Muscle layer of duodenum (tissue), 2 donors: ENCODE measurements around the gene NTM.
"Not testable (repeated sequence)": the region's sequence is repeated elsewhere in the genome, so short reads cannot be mapped to it uniquely, and the experiment has no call there.

Experiments used
- H3K27ac ChIP-seq: one replicate; pipeline ENCODE4 v1.7.0; 2013; ENCODE audit warnings: mild to moderate bottlenecking, low read length
- H3K27me3 ChIP-seq: one replicate; pipeline ENCODE4 v1.7.0; 2013; ENCODE audit warnings: low read depth, mild to moderate bottlenecking, control low read depth, low read length
- H3K36me3 ChIP-seq, 2 donors: one replicate each; pipeline ENCODE4 v1.7.0; 2013; ENCODE audit warnings: low read length in 2 of 2, control low read depth in 1 of 2, mild to moderate bottlenecking in 1 of 2; ENCODE audit not compliant: insufficient read depth in 2 of 2, control insufficient read depth in 1 of 2
- H3K4me1 ChIP-seq, 2 donors: one replicate each; pipeline ENCODE4 v1.7.0; 2013; ENCODE audit warnings: low read length in 2 of 2, mild to moderate bottlenecking in 2 of 2, control low read depth in 1 of 2, moderate library complexity in 1 of 2; ENCODE audit not compliant: insufficient read depth in 2 of 2, control insufficient read depth in 1 of 2
- H3K4me3 ChIP-seq, 2 donors: one replicate each; pipeline ENCODE4 v1.7.0; 2013; ENCODE audit warnings: low read length in 2 of 2, low read depth in 1 of 2, mild to moderate bottlenecking in 1 of 2
- H3K9me3 ChIP-seq, 2 donors: one replicate each; pipeline ENCODE4 v1.7.0; 2013; ENCODE audit warnings: low read length in 2 of 2, control low read depth in 1 of 2, mild to moderate bottlenecking in 1 of 2; ENCODE audit not compliant: control insufficient read depth in 1 of 2
- donor health status: healthy.

Gene NTM

DNA sequence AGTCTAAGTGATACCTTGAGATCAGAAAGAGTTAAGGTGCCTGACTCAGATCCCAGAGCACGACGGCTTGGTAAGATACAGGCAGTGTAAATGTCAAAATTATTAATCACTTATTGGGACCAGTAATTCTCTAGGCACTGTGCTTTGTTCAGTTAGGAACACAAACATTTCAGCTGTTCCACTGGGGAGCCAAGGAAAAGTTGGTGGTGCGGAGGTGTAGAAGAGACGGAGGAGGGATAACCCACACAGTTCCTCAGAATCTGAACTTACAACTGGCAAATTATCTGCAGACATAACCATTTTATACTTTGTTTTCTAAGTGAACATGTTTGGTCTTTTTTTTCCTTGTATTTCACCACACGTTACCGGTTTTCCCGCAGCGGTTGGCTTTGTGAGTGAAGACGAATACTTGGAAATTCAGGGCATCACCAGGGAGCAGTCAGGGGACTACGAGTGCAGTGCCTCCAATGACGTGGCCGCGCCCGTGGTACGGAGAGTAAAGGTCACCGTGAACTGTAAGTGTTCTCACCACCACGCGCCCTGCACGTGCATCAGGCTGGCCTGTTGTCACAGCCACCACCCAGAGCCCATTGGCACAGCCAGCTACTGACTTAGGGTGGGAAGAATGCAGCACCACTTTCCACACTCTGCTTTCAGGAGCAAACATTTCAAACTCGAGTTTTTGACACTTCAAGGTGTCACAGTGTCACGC is 937.0 kb downstream of the NTM start:
- Histone ChIP-seq H3K27me3 (no peaks in the 10 kb centered on the region), H3K4me3 (no peak overlapping the region), H3K27ac (no peak overlapping the region), H3K4me1 (peaks cover 0 to 16% of the 10 kb centered on the region in 2 donors), H3K9me3 (no peaks in the 10 kb centered on the region), H3K36me3 (no peaks in the 10 kb centered on the region)

GRCh38 chr11:132310390-132311375 is 940.3 kb downstream of the NTM start:
- Histone ChIP-seq H3K4me3 (no peak overlapping the region), H3K4me1 (peaks cover 0 to 16% of the 10 kb centered on the region in 2 donors), H3K9me3 (no peaks in the 10 kb centered on the region), H3K36me3 (no peaks in the 10 kb centered on the region), H3K27ac (peak overlapping the region; percentile 73), H3K27me3 (no peaks in the 10 kb centered on the region)

GRCh38 chr11:132311703-132312102 is 941.3 kb downstream of the NTM start:
- Histone ChIP-seq H3K27me3 (no peaks in the 10 kb centered on the region), H3K9me3 (no peaks in the 10 kb centered on the region), H3K36me3 (no peaks in the 10 kb centered on the region), H3K4me1 (peaks cover 0 to 16% of the 10 kb centered on the region in 2 donors), H3K27ac (peak overlapping the region; percentile 73), H3K4me3 (no peak overlapping the region)

DNA sequence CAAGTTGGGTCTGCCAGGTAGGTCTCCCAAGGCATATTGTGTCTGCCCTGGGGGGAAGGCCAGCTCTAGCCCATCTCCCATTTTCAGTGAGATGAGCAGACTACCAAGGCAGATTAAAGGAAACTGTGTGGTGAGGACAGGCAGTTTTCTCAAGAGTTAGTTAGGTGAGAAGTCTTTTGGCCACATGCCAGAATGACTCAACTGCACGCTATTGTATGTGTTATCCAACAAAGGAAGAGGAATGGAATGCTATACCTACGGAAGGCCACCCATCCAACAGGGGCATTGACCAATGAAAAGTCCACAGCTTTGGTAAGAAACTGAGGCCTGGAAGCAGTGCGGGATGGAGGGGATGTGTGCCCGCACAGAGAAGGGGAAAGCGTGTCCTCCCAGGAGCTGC is 941.7 kb downstream of the NTM start:
- H3K27me3 ChIP-seq, result no peaks in the 10 kb centered on the region
- H3K4me1 ChIP-seq, result peaks cover 0 to 16% of the 10 kb centered on the region in 2 donors
- no peaks in the 10 kb centered on the region for H3K36me3 ChIP-seq
- H3K27ac ChIP-seq, result peak overlapping the region; percentile 73
- no peak overlapping the region for H3K4me3 ChIP-seq
- no peaks in the 10 kb centered on the region for H3K9me3 ChIP-seq

DNA sequence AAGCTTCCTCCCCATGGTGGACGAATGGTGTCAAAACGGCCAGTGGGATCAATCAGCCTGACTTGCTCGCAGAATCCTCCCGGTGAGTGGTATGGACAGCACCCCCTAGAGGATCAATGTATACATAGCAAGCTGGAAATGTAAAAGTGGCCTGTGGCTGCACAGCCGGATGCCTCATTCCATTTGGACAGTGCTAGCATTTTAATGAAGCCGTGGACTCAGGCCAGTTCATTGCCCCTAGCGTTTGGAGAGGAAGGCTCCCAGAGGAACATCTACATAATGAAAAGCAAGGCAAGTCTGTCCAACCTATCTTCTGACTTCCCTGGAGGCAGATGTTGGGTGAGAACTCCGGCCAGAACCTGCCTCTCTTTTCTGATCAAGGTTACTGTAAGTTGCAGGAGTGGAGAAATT is 942.3 kb downstream of the NTM start:
- Histone ChIP-seq H3K4me1 (peaks cover 0 to 16% of the 10 kb centered on the region in 2 donors), H3K4me3 (no peak overlapping the region), H3K27me3 (no peaks in the 10 kb centered on the region), H3K9me3 (no peaks in the 10 kb centered on the region), H3K36me3 (no peaks in the 10 kb centered on the region), H3K27ac (no peak overlapping the region)

- Histone ChIP-seq H3K27ac (no peak overlapping the region), H3K4me3 (no peak overlapping the region), H3K27me3 (no peaks in the 10 kb centered on the region), H3K4me1 (peaks cover 0 to 8% of the 10 kb centered on the region in 2 donors), H3K36me3 (peaks cover 0 to 5% of the 10 kb centered on the region in 2 donors), H3K9me3 (no peaks in the 10 kb centered on the region)
Measured at GRCh38 chr11:132314911-132315455, 944.6 kb downstream of the NTM start.

- no peaks in the 10 kb centered on the region for H3K9me3 ChIP-seq
- H3K27me3 ChIP-seq, result no peaks in the 10 kb centered on the region
- no peak overlapping the region for H3K27ac ChIP-seq
- H3K4me3 ChIP-seq, result no peak overlapping the region
- peaks cover 0 to 5% of the 10 kb centered on the region in 2 donors for H3K36me3 ChIP-seq
- peaks cover 0 to 8% of the 10 kb centered on the region in 2 donors for H3K4me1 ChIP-seq
Measured at GRCh38 chr11:132315696-132316095, 945.3 kb downstream of the NTM start.

- Histone ChIP-seq H3K4me3 (no peak overlapping the region), H3K4me1 (no peaks in the 10 kb centered on the region), H3K27ac (no peak overlapping the region), H3K27me3 (no peaks in the 10 kb centered on the region), H3K36me3 (peaks cover 0 to 5% of the 10 kb centered on the region in 2 donors), H3K9me3 (no peaks in the 10 kb centered on the region)
Measured at GRCh38 chr11:132318421-132319157, 948.2 kb downstream of the NTM start.

DNA sequence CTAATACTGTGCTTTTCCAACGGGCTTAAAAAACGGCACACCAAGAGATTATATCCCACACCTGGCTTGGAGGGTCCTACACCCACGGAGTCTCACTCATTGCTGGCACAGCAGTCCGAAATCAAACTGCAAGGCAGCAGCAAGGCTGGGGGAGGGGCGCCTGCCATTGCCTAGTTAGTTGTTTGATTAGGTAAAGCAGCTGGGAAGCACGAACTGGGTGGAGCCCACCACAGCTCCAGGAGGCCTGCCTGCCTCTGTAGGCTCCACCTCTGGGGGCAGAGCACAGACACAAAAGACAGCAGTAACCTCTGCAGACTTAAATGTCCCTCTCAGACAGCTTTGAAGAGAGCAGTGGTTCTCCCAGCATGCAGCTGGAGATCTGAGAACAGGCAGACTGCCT is 949.0 kb downstream of the NTM start:
- not testable (repeated sequence) for H3K27ac ChIP-seq, H3K9me3 ChIP-seq, H3K27me3 ChIP-seq, H3K4me3 ChIP-seq, H3K36me3 ChIP-seq, H3K4me1 ChIP-seq

GRCh38 chr11:132330515-132330914 is 960.1 kb downstream of the NTM start:
- Histone ChIP-seq H3K36me3 (no peaks in the 10 kb centered on the region), H3K4me3 (no peak overlapping the region), H3K27ac (no peak overlapping the region), H3K9me3 (no peaks in the 10 kb centered on the region), H3K4me1 (no peaks in the 10 kb centered on the region), H3K27me3 (no peaks in the 10 kb centered on the region)

GRCh38 chr11:132332521-132332920 is 962.1 kb downstream of the NTM start:
- Histone ChIP-seq H3K4me3 (no peak overlapping the region), H3K36me3 (no peaks in the 10 kb centered on the region), H3K27ac (no peak overlapping the region), H3K9me3 (no peaks in the 10 kb centered on the region), H3K4me1 (no peaks in the 10 kb centered on the region), H3K27me3 (no peaks in the 10 kb centered on the region)
